ENCODE measurements around the gene EHMT1. TPM values are rescaled to one million over a fixed set of nuclear protein-coding genes. Genes with fewer than 3 reads are reported as not detected.
A peak's percentile ranks its signal among the peaks of the same experiment; 100 is the strongest.

Gene EHMT1
- total and polyA plus RNA-seq, 2 donors (not counting 1 experiment from before 2014, with no cell fraction given) = 101 to 394 TPM

GRCh38 chr9:137731216-137731946 lies 112.6 kb downstream of the EHMT1 start:
- Histone ChIP-seq H3K27ac (ENCODE audit: low read length in 2 of 2) (no peak overlapping the region), H3K36me3 (replicated peaks in 1 of 2; ENCODE audit: control extremely low read depth in 1 of 2, control insufficient read depth in 1 of 2, extremely low read depth in 1 of 2, insufficient read depth in 2 of 2, low read length in 1 of 2) (peaks cover 22 to 86% of the 10 kb centered on the region in 2 experiments), H3K4me1 (ENCODE audit: control insufficient read depth in 2 of 2, insufficient read depth in 2 of 2, low read length in 2 of 2) (no peaks in the 10 kb centered on the region), H3K27me3 (replicated peaks in 1 of 4; ENCODE audit: control extremely low read depth in 1 of 4, control insufficient read depth in 3 of 4, insufficient read depth in 4 of 4, low read length in 3 of 4) (no peaks in the 10 kb centered on the region), H2AFZ (ENCODE audit: insufficient read depth, low read depth, low read length, poor library complexity, severe bottlenecking) (no peak overlapping the region), H3K4me3 (ENCODE audit: control extremely low read depth in 1 of 5, extremely low read depth in 1 of 5, insufficient read depth in 1 of 5, low read depth in 2 of 5, low read length in 4 of 5) (no peak overlapping the region), H3K9ac (ENCODE audit: low read length) (no peak overlapping the region), H3K4me2 (replicated peaks; ENCODE audit: low read depth, low read length, poor library complexity, severe bottlenecking) (no peak overlapping the region), H3K79me2 (ENCODE audit: control insufficient read depth, insufficient read depth, low read length) (peaks cover 87% of the 10 kb centered on the region), H4K20me1 (ENCODE audit: control insufficient read depth, insufficient read depth, low read length, poor library complexity, severe bottlenecking) (peaks cover 4% of the 10 kb centered on the region), H3K9me3 (ENCODE audit: control extremely low read depth in 1 of 3, control insufficient read depth in 2 of 3, insufficient read depth in 1 of 3, low read length in 2 of 3) (peaks cover 8 to 21% (median 17%) of the 10 kb centered on the region in 3 donors)
- Mint-ChIP-seq H3K4me3 (no peak overlapping the region), H3K27me3 (no peaks in the 10 kb centered on the region), H3K27ac (peak overlapping the region; percentile 15), H3K4me1 (peaks cover 21% of the 10 kb centered on the region), H3K9me3 (ENCODE audit: insufficient read depth) (peaks cover 8% of the 10 kb centered on the region)
- DNase-seq = no peak
- ChIA-PET CTCF (interaction anchor here (1.2 kb wide), 1 partner anchor 19 kb away, joined by 3 read pairs; no protein-coding TSS in a partner anchor), POLR2A (interaction anchor here (0.6 kb wide), 1 partner anchor 84 kb away, joined by 7 read pairs; no protein-coding TSS in a partner anchor)
- no peak for TF ChIP-seq EZH2 (IDR thresholded peaks at IDR 0.05; ENCODE audit: borderline replicate concordance, insufficient read depth, low read depth, low read length, poor library complexity, severe bottlenecking)
- no peak for TF ChIP-seq CTCF (IDR thresholded peaks at IDR 0.05)
- intact Hi-C loops (cut with micrococcal nuclease) = no loop called here
- no peak for ATAC-seq (ENCODE audit: low read depth)
- 97% methylated on average over 17 of the region's 18 CpGs for WGBS (ENCODE audit: insufficient coverage)
